CD4-positive, alpha-beta T cell (primary cell): ENCODE measurements around the gene SERPINA4. TPM values are rescaled to one million over a fixed set of nuclear protein-coding genes. Genes with fewer than 3 reads are reported as not detected.

Experiments
- ATAC-seq: fragments of 200-7000 bp; cut with Tn5 transposase; one replicate; pipeline ENCODE4 v1.10.0; 2022; ENCODE audit warnings: mild to moderate bottlenecking; ENCODE audit not compliant: poor library complexity
- CTCF ChIA-PET: fragments of 350-600 bp; sonication (Branson Sonifier 250); formaldehyde crosslinking; loops from one replicate; lab custom pipeline; 2021; ENCODE audit warnings: antibody characterized with exemption, inconsistent platforms; lab: Charles Lee
- POLR2A ChIA-PET: fragments of 350-600 bp; sonication (Branson Sonifier 250); formaldehyde crosslinking; loops from one replicate; lab custom pipeline; 2021; ENCODE audit warnings: antibody characterized with exemption, inconsistent platforms; lab: Charles Lee
- DNase-seq, 14 experiments: peaks; one replicate each; pipeline ENCODE4 v3.0.0-alpha.2; 2013 to 2020; ENCODE audit warnings: mixed read lengths in 2 of 14
- H3K27ac ChIP-seq, 2 donors: one replicate each; pipeline versions ENCODE4 v1.5.1 to v1.7.0; 2013; ENCODE audit warnings: low read length in 2 of 2, low read depth in 1 of 2, mild to moderate bottlenecking in 1 of 2
- H3K27me3 ChIP-seq, 2 experiments: 1 replicate in 1 of 2; 2 replicates in 1 of 2; pipeline versions ENCODE4 v1.6.1 to v1.7.0; 2013; ENCODE audit warnings: low read length in 2 of 2, control low read depth in 1 of 2, mild to moderate bottlenecking in 1 of 2, moderate library complexity in 1 of 2; ENCODE audit not compliant: insufficient read depth in 2 of 2, control insufficient read depth in 1 of 2
- H3K36me3 ChIP-seq: one replicate; pipeline ENCODE4 v1.6.1; 2013; ENCODE audit warnings: low read length, control low read depth; ENCODE audit not compliant: insufficient read depth
- H3K4me1 ChIP-seq: one replicate; pipeline ENCODE4 v1.6.1; 2013; ENCODE audit warnings: low read length, control low read depth; ENCODE audit not compliant: insufficient read depth
- H3K4me3 ChIP-seq: one replicate; pipeline ENCODE4 v1.5.1; 2013; ENCODE audit warnings: mild to moderate bottlenecking, low read length, moderate library complexity
- H3K9me3 ChIP-seq, 2 experiments: 1 replicate in 1 of 2; 2 replicates in 1 of 2; pipeline versions ENCODE4 v1.6.1 to v1.7.0; 2013; ENCODE audit warnings: low read length in 2 of 2, mild to moderate bottlenecking in 2 of 2, control low read depth in 1 of 2, moderate library complexity in 1 of 2; ENCODE audit not compliant: control insufficient read depth in 1 of 2, insufficient read depth in 1 of 2
- H3K27ac Mint-ChIP-seq: one replicate; pipeline ENCODE4 v1.8.0; 2020; ENCODE audit warnings: mixed read lengths
- H3K27me3 Mint-ChIP-seq: one replicate; pipeline ENCODE4 v1.8.0; 2021; ENCODE audit warnings: mixed read lengths
- H3K36me3 Mint-ChIP-seq: one replicate; pipeline ENCODE4 v1.8.0; 2021; ENCODE audit warnings: low read depth, mixed read lengths
- H3K4me1 Mint-ChIP-seq: one replicate; pipeline ENCODE4 v1.8.0; 2021; ENCODE audit warnings: low read depth, mixed read lengths
- H3K4me3 Mint-ChIP-seq: one replicate; pipeline ENCODE4 v1.8.0; 2020; ENCODE audit warnings: mild to moderate bottlenecking, mixed read lengths
- H3K9me3 Mint-ChIP-seq: one replicate; pipeline ENCODE4 v1.8.0; 2020; ENCODE audit warnings: mixed read lengths
- CTCF ChIP-seq: fragments of 200-600 bp; IDR thresholded peaks from one replicate; pipeline ENCODE4 v1.8.0; 2022; ENCODE audit warnings: antibody characterized with exemption, mild to moderate bottlenecking
- intact Hi-C, 2 experiments: fragments of 100-400 bp; cut with DNase I in 1 of 2; cut with micrococcal nuclease in 1 of 2; formaldehyde crosslinking; loops; one replicate each; pipeline versions ENCODE4 v1.15.1 to v1.9.0; 2023 to 2025; cut with DNase I, micrococcal nuclease
- total RNA-seq, 174 experiments: library from RNA in 2 of 174; stranded (reverse) in 2 of 174; gene quantifications; one replicate each; pipeline ENCODE4 v1.2.3 and lab custom pipeline; 2021 to 2026

Gene SERPINA4
- total RNA-seq, 2 experiments from 2014 or later = not detected

- DNase-seq (no peak), ATAC-seq (no peak)
- Mint-ChIP-seq H3K27me3 (peaks cover 39% of the 10 kb centered on the region), H3K4me1 (no peaks in the 10 kb centered on the region), H3K36me3 (no peaks in the 10 kb centered on the region), H3K9me3 (no peaks in the 10 kb centered on the region), H3K27ac (no peak overlapping the region), H3K4me3 (no peak overlapping the region)
- Histone ChIP-seq H3K27me3 (peaks cover 0 to 6% of the 10 kb centered on the region in 2 experiments), H3K36me3 (no peaks in the 10 kb centered on the region), H3K4me1 (no peaks in the 10 kb centered on the region), H3K4me3 (no peak overlapping the region), H3K27ac (no peak overlapping the region), H3K9me3 (peaks cover 0 to 19% of the 10 kb centered on the region in 2 experiments)
- intact Hi-C loops = no loop called here
- CTCF ChIA-PET = no interaction called here
- POLR2A ChIA-PET = no interaction called here
- TF ChIP-seq CTCF = no peak
Measured at GRCh38 chr14:94544726-94545125, 16.5 kb upstream of the SERPINA4 start.

DNA sequence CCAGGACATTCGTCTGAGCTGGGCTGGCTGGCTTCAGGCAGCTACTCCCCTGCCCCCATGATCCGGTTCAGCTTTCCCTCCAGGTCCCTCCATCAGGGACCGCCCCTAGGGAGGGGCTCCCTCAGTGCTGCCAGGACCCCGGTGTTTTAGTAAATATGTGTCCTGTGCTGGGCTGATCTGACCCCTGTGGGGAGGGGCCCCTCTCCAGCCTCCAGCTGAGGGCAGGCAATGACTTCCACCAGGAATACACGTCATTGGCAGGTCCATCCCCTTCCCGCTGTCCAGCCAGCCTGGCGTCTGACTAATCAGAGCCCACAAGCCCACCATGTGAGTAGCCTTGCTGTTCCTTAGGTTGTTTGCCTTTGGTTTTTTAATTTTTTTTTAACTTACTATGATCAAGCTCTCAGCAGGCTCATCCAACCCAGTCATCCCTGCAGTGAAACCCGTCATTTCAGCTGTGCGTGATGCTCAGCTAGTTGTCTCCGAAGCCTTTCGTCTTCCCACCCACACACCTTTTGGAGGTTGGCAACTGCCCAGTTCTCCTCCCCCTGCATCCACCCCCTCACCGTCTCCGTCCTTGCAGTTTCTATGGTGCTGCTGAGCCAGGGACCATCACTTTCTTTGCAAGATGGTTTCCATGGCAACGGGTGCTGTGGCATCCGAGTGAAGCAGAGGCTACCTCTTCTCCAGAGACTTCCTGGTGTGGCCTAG lies 16.0 kb upstream of the SERPINA4 start:
- Mint-ChIP-seq H3K9me3 (no peaks in the 10 kb centered on the region), H3K27me3 (peaks cover 39% of the 10 kb centered on the region), H3K36me3 (no peaks in the 10 kb centered on the region), H3K4me1 (no peaks in the 10 kb centered on the region), H3K4me3 (no peak overlapping the region), H3K27ac (no peak overlapping the region)
- Histone ChIP-seq H3K9me3 (peaks cover 0 to 19% of the 10 kb centered on the region in 2 experiments), H3K4me1 (no peaks in the 10 kb centered on the region), H3K36me3 (no peaks in the 10 kb centered on the region), H3K4me3 (no peak overlapping the region), H3K27ac (no peak overlapping the region), H3K27me3 (peaks cover 0 to 6% of the 10 kb centered on the region in 2 experiments)
- TF ChIP-seq CTCF = no peak
- ChIA-PET POLR2A (no interaction called here), CTCF (no interaction called here)
- no peak for ATAC-seq
- intact Hi-C loops = no loop called here
- DNase-seq = no peak

- TF ChIP-seq CTCF = no peak
- Mint-ChIP-seq H3K4me1 (no peaks in the 10 kb centered on the region), H3K36me3 (no peaks in the 10 kb centered on the region), H3K9me3 (no peaks in the 10 kb centered on the region), H3K4me3 (no peak overlapping the region), H3K27ac (no peak overlapping the region), H3K27me3 (peaks cover 48% of the 10 kb centered on the region)
- DNase-seq = no peak
- POLR2A ChIA-PET = no interaction called here
- ATAC-seq = no peak
- Histone ChIP-seq H3K4me1 (no peaks in the 10 kb centered on the region), H3K9me3 (peaks cover 0 to 19% of the 10 kb centered on the region in 2 experiments), H3K36me3 (no peaks in the 10 kb centered on the region), H3K4me3 (no peak overlapping the region), H3K27me3 (peaks cover 0 to 6% of the 10 kb centered on the region in 2 experiments), H3K27ac (no peak overlapping the region)
- CTCF ChIA-PET = no interaction called here
- intact Hi-C loops = no loop called here
Measured at GRCh38 chr14:94547151-94547680, 14.0 kb upstream of the SERPINA4 start.
